SIG-M5 treated with dmso at 0.1 percent for 504 hours (cell line): ENCODE data around the gene MEGF6.

Experiments
- DNase-seq: peaks from one replicate; lab custom pipeline; 2025; ENCODE audit not compliant: unreplicated experiment; lab: John Stamatoyannopoulos, UW

Gene MEGF6

GRCh38 chr1:3463891-3464648, 147.2 kb downstream of the MEGF6 start:
- no peak for DNase-seq

GRCh38 chr1:3463408-3463863, 147.9 kb downstream of the MEGF6 start:
- DNase-seq, result no peak

- no peak for DNase-seq
Observed at GRCh38 chr1:3463013-3463385, 148.3 kb downstream of the MEGF6 start.

GRCh38 chr1:3462356-3463012, 148.8 kb downstream of the MEGF6 start:
- no peak for DNase-seq

- DNase-seq, result no peak
Observed at GRCh38 chr1:3461934-3462275, 149.4 kb downstream of the MEGF6 start.

- DNase-seq, result no peak
Observed at GRCh38 chr1:3461238-3461933, 149.9 kb downstream of the MEGF6 start.

GRCh38 chr1:3460672-3461131, 150.6 kb downstream of the MEGF6 start:
- no peak for DNase-seq

GRCh38 chr1:3459940-3460671, 151.2 kb downstream of the MEGF6 start:
- DNase-seq, result no peak

GRCh38 chr1:3459051-3459908, 152.0 kb downstream of the MEGF6 start:
- DNase-seq, result no peak

- no peak for DNase-seq
Observed at GRCh38 chr1:3457910-3458883, 153.1 kb downstream of the MEGF6 start.

- no peak for DNase-seq
Observed at GRCh38 chr1:3456964-3457909, 154.1 kb downstream of the MEGF6 start.

- no peak for DNase-seq
Observed at GRCh38 chr1:3456449-3456963, 154.8 kb downstream of the MEGF6 start.

GRCh38 chr1:3455670-3456448, 155.4 kb downstream of the MEGF6 start:
- DNase-seq, result no peak

GRCh38 chr1:3454811-3455618, 156.3 kb downstream of the MEGF6 start:
- DNase-seq, result peak; percentile 10

GRCh38 chr1:3453891-3454810, 157.2 kb downstream of the MEGF6 start, which contains the start of gene ARHGEF16:
Gene ARHGEF16, plus strand, starts transcription at chr1:3454665. Its CDS starts 8,420 bp downstream, at chr1:3463085.
- DNase-seq, result peak; percentile 28
